GM18498 (cell line): ENCODE results near the gene RAX.

ENCODE experiments used
- ATAC-seq: cut with Tn5 transposase; IDR thresholded peaks from one replicate; pipeline ENCODE4 v1.9.1; 2021; ENCODE audit warnings: mild to moderate bottlenecking, moderate library complexity; ENCODE audit not compliant: unreplicated experiment

The RAX gene

DNA sequence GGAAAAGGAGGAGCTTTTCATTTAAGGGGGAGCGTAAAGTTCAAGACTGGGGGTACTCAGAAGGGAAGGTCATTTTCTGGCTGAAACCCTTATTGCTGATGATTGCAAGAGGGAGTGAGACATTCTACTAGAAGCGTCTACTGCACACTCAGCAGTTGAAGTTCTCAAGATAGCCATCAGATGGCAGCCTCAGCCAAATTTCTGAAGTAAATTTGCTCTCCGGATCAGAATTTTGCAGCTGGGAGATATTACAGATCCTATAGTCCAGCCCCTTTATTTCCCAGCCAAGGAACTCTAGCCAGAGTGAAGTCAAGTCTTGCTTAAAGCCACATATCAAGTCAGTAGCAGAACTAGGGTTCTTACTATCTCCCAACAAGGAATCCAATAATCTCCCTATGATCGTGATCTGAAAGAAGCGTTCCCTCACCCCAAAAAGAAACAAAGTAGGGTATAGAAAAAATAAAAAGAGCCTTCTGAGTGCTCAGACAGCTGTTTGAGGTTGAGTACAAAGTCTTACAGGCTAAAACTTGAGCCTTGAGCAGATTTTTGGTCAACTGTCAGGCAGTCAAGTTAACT, 24.0 kb downstream of the RAX start:
- ATAC-seq = no peak

DNA sequence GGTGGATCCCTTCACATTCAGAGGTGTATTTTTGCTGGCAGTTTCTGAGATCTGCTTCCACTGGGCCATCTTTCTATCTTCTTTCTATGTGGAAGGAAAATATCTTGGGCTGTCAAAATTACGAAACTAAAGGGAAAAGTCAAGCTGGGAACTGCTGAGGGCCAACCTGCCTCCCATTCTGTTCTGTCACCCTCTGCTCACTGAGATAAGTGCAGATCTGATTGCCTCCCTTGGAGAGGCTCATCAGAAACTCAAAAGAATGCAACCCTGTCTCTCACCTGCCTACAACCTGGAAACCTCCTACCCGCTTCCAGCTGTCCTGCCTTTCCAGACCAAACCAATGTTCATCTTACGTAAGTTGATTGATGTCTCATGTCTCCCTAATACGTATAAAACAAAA, 26.5 kb downstream of the RAX start:
- no peak for ATAC-seq

DNA sequence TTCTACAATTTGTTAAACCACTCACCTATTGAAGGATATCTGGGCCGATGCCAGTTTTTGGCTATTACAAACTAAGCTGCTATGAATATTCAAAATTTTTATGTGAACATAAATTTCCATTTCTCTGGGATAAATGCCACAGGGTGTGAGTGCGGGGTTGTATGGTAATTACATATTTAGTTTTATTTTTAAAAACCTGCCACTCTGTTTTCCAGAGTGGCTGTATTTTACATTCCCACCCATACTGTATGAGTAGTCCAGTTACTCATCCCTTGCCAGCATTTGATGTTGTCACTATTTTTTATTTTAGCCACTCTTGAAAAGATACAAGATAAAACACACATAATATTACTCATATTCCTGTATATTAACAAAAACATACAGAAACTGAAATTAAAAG, 30.3 kb downstream of the RAX start:
- ATAC-seq = no peak

DNA sequence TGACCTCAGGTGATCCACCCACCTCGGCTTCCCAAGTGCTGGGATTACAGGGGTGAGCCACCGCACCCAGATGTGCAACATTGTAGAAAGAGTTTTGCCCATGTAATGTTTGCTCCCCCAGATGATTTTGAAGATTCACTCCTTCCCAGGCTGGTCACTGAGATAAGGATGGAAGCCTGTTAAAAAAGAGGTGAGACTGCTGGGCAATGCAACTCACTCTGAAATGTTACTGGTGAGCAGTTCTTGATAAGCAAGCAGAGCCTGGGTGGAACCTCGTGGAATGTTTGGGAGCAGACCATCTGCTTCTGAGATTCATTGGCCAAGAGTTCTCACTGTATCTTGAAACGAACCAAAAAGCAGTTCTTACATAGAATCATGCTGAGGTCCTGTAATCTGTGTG, 33.6 kb downstream of the RAX start:
- ATAC-seq = no peak

DNA sequence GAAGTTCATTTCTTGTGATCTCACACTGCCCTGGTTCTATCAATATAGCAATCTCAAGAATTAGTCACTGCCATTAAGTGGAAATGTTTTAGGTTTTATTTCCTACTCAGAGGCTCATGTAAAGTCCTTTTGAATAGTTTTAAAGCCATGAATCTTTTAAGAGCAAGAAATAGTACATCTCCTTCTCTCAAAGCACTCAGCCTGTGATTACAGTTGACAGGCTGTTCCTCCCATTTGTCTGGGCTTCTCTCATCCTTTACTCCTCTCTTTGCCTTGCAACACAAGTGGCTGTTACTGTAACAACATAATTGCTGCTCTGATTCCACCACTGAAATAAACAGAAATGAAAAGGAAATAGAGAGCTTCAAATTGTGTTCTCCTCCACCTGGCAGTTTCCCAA, 34.9 kb downstream of the RAX start:
- no peak for ATAC-seq

DNA sequence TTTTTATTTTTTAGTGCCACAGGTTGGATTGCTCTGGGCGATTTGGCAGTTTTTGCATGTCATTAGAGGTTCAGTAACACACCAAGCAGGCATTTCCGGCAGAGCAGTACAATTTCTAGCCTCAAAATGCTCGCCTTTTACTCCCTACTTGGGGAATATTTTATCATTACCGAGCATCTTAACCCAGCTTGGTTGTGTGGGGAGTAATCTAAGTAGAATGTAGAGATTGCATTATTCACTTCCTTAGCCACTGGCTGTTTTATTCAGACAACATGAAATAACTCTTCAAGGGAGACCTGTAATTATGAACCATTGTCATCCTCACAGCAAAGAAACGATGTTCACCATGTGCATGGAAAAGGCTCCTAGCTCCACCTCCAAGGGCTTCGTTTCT, 40.2 kb downstream of the RAX start:
- ATAC-seq = no peak

DNA sequence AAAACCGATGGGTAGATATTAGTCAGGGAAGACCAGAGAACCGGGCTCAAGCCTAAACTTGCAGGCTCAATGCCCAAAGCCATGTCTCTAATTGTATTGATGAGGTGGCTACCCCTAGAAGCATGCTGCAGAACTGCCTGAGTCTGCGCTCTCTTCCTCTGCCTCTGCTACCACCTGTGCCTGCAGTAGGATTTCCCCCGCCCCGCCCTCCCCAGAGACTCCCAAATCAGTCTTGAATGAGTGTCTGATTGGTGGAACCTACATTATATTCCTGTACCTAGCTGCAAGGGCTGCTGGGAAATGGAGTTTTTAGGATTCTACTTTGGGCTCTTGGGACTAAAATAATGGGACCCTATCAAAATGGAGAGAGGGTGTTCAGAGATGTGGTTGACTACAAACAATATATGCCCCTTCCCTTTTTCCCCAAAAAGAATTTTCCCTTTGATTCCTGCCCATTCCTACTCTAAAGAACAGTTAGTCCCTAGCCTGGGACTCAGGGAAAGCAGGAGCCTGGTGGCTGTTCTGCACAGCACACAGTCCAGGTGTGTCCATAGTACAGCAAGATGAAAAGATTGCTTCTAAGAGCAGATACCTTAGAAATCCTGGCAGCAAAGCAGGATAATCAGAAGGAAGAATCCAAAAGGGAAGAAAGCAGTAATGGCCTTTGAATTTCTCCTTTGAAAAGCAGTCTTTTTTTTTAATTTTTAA, 40.8 kb downstream of the RAX start:
- ATAC-seq = no peak

DNA sequence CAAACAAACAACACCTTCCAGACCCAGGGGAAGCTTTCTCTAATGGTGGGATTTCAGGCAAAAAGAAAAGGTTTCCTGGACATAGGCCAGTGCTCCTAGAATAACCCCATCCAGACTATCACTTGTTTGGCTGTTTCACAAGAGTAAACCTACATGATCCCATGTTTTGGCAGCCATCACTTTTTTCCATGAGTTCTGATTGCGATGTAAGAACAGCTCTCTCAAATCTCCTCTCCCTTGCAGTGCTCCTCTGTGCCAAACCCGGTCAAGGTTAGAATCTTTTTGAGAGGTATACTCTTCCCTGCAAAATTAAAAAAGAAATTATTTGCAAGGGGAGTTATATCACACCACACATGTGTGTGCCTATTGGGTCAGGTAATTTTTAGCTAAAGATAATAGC, 41.4 kb downstream of the RAX start:
- ATAC-seq = no peak

DNA sequence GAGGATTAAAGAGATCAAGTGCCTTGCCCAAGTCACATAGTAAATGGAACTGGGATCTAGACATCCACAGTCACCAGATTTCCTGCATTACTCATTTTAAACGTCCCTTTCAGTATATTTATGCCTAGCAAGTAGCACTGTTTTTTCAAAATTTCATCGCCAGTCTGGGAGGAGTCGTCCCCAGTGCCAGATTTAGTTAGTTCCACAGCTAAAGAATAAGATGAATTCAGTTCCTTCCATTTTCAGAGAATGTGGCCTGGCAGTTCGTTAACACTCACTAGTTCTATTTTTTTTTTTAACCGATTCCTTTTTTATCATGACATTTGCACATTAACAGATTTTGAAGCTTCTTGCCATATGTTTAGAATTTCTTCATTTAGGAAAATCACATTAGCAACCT, 42.1 kb downstream of the RAX start:
- ATAC-seq = no peak

DNA sequence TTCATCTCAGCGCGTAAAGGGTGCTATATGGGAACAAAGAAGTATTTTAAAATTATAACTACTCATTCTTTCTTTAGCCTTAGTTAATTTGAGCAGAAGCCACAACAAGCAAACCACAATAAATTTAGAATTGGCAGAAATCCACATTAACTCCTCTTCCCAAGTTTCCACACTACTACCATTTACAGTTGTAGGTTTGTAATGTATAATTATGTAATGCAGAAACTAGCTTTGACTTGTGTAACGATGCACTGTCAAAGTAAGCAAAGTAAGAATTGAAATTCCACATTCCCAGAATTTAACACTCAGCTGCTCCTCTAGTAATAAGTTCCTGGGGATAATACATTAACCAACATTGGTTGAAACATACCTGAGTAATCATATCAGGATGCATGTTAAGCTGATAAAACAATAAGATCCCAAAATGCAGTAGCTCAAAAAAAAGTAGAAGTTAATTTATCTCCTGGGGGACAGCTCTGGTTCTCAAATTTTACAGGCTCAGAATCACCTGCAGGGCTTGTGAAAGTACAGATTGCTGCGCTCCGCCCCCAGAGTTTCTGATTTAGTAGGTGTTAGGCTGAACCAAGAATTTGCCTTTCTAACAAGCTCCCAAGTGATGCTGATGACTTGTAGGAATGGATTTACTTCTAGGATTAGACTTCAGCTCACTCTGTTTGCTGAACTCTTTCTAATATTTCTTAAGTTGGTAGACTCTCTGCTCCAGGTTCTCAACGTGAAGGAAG, 43.4 kb downstream of the RAX start:
- no peak for ATAC-seq

DNA sequence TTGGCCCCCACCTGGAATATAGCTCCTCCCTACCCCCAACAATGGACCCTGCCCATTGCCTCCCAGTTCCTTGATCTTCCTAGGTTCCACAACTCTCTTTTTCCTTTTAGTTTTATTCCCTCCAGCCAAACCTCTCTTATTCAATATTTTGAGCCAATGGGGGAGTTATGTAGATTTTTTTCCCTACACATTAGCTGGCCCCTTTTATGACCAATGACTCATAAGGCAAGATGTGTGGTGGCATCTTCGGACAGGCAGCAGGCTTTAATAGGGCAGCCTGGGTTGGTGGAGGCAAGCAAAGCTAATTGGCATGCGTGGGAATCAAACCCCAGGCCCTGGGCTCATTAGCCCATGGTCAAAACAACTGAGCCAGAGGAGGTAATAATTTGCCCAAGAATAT, 44.1 kb downstream of the RAX start:
- ATAC-seq = no peak

DNA sequence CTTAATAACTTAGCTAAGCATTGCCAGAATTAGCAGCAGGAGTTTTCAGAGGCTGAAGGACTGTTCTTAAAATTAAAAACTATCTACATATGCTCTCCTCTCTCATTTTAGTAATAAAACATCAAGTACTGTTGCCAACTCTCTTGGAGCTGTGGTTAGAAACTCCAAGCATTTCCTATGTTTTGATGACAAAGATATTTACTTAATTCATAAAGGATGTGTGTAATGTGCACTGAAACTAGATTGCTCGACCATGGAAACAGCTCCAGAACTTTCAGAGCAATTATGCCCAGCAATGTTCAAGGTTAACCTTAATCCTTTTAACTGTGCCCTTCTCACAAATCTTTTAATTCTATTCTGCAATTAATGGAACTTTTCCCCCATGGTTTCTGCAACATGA, 44.9 kb downstream of the RAX start:
- ATAC-seq = no peak

DNA sequence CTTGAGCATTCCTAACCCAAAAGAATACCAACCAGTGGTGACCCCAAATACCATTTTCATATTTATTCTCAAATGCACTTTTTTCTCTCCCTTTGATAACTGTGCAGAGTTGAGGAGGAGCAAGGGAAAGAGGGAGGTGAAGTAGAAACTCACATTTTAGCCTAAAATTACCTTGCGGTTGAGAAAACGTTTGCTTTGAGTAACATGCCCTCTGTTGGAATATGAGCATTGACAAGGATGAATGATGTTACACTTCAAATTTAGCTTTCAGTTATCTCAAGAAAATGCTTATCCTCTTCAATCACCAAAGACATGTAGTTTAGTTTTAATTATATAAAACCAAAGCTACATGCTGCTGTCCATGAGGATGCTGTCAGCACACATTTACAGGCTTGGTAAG, 50.9 kb downstream of the RAX start:
- ATAC-seq = no peak

DNA sequence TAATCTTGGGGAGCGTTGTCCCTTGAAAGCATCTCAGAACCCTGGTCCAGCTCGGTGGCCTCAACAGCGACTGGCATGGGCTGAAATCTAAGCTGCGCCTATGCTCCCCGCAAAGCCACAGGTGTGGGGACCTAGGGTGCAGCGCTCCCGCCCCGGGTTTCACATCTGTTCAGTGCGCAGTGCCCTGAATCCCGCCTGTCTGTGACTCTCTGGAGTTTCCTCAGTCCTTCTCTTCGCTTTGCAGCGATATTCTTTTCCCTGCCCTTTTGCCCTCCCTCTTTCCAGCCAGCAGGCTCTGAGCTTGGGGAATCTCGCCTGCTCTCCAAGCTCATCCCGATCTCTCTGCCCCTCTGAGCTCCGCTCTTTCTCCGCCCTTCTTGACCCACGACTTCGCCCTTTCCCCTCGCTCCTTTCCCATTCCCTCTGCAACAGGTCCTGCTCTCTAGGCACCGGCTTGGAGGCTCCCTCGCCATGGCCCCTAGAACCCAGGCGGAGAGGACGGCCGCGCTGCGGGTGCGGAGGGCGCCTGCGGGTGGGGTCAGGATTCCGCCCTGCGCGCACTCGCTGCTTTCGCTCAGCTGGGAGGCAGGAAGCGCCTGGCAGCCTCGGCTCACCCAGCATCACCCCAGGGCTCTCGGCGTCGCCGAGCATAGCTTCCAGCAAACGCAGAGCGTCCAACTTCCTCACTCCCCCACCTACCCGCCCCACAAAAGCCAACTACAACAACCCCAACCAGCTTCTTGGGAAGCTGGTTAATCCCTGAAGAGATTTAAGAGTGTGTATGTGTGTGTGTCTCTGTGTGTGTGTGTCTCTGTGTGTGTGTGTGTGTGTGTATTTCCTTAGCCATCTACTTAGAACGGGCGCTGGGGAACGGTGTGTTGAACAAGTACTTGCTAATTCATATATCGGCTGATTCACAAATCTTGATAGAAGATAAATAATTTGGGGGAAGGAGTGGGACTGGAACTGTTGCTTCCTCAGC, 52.2 kb downstream of the RAX start:
- ATAC-seq = no peak

DNA sequence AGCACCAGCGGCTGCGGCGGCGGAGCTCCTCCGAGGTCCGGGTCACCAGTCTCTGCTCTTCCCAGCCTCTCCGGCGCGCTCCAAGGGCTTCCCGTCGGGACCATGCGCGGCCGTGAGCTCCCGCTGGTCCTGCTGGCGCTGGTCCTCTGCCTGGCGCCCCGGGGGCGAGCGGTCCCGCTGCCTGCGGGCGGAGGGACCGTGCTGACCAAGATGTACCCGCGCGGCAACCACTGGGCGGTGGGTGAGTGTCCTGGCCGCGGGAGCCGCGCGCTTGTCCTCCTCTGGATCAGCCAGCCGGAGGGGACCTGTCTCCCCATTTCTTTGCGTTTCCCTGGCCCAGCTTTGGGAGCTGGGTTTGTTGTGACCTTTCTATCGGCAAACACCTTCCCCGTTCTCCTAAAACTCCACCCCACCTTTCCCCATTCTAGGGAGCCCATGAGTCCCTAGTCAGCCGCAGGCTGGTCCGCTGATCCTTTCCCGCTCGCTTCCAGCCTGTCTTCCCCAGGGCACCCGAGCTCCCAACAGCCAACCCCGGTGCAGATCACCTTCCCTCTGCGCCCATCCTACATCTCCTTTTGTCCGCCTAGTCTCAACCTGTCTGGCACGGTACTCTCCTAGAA, 53.0 kb downstream of the RAX start:
- ATAC-seq = no peak

DNA sequence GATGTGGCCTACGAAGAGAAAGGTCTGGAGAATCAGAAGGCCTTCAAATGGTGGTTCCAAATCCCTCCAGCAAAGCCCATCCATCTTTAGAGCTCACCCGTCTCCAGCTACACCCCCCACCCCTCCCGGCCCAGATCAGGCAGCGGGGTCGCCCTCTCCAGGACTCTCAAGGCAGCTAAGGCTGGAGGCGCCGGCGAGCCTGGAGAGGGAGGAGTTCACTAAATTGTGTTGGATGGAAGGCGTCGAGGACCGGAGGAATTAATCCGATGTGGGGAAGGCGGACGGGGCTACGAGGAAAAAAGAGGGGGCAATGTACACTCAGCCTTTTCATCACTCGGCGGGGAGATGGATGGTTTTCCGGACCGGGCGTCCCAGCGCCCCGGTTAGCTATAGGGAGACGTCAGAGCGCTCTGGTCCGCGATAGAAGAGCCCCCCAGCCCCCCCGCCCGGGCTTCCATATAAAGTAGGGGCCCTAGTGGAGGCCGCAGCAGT, 53.5 kb downstream of the RAX start, which contains the start of gene GRP:
TSS of gene GRP (plus strand) at position 487 of the 492 bp plus-strand sequence. CDS start 108 bp downstream, outside the sequence.
- ATAC-seq = no peak

DNA sequence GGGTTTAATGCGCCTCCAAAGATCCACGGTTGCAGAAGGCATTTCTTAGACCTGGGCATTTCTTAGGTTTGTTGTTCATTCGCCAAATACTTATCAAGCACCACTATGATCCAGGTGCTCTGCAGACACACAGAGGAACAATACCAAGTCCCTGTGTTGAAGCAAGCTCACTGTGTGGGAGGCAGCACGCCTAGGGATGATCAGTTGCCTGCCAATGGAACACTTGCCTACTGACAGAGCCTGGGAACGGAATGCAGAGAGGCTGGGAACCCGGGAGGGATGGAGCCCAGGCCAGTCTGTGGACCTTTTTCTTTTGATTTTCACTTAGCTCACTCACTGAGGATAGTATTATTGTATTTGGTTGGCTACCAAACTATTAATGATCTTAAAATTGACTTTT, 55.2 kb downstream of the RAX start:
- no peak for ATAC-seq
